IPS DF 4.7 (cell line): ENCODE results near the gene FEM1C.

Experiments used
- DNase-seq: peaks from one replicate; pipeline ENCODE4 v3.0.0-alpha.2; 2013; ENCODE audit warnings: low spot score; ENCODE audit errors: extremely low read depth

The FEM1C gene, protein sequence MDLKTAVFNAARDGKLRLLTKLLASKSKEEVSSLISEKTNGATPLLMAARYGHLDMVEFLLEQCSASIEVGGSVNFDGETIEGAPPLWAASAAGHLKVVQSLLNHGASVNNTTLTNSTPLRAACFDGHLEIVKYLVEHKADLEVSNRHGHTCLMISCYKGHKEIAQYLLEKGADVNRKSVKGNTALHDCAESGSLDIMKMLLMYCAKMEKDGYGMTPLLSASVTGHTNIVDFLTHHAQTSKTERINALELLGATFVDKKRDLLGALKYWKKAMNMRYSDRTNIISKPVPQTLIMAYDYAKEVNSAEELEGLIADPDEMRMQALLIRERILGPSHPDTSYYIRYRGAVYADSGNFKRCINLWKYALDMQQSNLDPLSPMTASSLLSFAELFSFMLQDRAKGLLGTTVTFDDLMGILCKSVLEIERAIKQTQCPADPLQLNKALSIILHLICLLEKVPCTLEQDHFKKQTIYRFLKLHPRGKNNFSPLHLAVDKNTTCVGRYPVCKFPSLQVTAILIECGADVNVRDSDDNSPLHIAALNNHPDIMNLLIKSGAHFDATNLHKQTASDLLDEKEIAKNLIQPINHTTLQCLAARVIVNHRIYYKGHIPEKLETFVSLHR

DNA sequence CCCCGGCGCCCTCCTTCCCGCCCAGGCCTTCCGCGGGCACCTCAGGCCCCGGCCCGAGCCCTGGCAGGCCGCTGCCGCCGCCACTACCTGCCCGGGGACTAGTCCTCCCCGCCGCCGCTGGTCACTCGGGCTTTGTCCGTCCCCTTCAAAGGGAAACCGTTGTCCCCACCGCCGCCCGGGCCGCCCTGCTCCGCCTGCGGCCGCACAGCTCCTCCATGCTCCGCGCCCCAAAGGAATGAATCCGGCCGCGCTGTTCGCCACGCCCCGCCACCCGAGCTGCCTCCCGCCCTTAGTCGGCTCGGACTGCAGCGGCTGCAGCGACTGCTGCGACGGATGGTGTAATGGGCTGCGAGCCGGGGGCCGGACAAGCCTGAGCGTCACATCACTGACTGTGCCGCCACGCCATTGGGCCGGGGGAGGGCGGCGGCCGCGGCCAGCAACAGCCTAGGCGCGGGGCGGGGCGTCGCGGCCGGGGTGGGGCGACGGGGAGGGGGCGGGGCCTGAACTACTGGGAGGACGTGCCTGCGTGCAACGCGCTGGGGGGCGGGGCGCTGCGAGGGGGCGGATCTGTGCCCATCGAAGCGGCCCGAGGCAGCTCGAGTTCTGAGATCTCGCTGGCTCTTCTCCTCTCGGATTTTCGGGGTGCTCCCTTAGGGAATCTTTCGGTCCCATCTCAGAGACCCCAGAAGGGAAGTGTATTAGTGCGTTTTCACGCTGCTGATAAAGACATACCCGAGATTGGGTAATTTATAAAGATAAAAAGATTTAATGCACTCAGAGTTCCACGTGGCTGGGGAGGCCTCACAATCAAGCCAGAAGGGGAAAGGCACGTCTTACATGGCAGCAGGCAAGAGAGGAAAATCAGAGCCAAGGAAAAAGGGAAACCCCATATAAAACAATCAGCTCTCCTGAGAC is at the start of gene FEM1C:
FEM1C (minus strand) TSS at position 340 of the 915 bp plus-strand sequence. CDS start 1,282 bp downstream, outside the sequence.
- DNase-seq = peak; percentile 30

DNA sequence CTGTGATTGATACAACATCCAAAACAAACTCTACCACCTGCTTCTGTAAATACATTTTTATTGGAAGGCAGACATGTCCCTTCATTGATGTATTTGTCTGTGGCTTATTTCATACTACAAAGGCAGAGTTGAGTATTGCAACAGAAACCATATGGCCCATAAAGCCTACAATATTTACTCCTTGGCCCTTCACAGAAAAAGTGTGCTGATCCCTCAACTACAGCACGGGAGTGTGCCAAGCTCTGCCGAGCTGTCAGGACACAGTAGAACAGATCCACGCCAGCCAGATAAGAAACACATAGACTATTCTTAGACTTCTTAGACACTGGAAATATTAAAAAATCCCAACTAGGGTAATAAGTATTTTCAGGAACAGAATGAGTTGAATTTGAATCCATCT is 44.5 kb upstream of the FEM1C start:
- DNase-seq = no peak

DNA sequence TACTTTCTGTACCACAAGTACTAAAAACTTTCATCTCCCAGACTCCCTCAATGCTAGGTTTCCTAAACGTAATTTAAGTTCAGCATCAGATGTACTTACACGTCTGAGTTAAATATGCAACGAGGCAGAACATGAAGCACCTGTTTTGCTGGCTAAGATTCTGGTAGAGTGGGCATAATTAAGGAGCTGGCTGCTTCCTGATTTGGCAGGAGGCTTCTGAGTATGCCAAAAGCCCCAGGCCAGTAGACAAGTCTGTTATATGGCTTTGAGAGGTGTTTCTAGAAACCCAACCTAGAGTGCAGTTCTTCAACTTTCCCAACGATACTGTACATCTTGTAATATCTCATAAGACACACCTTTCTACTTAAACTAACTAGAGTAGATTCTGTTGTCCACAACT is 44.1 kb upstream of the FEM1C start:
- DNase-seq = no peak

DNA sequence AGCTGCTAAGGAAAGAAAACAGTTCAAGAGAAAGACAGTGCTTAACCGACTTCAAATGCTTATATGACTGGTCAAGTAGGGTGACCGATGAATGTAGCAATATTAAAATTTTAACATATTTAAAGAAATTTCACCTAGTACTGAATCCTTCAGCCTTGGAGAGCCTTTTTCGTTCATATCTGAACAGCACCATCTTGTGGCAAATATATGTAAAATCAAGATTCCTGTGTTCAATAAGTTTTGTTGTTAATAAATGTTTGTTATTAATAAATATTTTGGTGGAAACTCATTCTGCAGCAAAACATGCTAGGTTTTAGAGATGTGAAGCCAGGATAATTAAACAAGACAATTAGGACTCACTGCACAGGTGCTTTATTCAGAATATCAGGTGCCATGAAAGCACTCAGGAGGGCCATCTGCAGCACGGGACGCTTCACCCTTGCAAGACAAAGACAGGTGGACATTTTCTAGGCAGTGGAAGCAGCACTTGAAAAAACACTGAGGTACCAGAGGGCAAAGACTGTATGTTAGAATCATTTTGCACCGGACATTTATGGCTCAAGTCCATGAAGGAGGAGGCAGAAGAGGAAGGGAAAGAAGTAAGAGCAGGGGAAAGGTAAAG is 42.1 kb upstream of the FEM1C start:
- DNase-seq = no peak

DNA sequence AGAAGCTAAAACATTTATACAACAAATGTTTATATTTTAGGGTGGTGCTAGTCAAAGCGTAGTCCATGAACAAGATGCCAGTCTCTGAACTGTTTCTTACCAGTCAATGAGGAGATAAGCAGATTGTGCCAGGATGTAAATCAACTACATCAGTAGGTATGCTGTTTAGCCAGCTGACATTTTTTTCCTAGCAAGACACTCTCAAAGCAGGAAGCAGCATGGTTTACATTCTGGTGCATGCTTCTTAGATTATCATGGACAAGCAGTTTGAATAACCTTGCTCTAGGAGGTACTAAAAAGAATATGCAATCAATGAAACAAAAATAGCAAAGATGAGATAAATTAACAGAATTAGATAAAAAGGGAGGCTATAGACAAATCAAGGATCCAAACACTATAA is 40.7 kb upstream of the FEM1C start:
- DNase-seq = no peak

DNA sequence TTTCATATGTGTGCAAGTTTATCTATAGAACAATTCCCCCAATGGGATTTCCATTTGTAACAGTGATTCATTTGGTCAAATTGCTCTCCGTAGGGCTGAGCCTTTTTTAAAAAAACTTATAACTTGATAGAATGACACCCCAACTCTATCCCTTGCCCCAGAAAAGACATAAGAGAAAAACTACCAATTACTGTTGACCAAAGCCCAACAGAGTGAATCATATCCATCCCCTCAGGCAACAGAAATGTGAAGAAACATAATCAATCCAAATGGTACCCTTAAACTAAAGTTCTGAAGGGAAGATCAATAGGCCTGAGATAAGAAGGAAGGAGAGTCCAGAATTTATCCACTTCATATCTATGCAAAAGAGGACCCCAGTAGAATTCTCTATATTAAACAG is 39.9 kb upstream of the FEM1C start:
- no peak for DNase-seq

DNA sequence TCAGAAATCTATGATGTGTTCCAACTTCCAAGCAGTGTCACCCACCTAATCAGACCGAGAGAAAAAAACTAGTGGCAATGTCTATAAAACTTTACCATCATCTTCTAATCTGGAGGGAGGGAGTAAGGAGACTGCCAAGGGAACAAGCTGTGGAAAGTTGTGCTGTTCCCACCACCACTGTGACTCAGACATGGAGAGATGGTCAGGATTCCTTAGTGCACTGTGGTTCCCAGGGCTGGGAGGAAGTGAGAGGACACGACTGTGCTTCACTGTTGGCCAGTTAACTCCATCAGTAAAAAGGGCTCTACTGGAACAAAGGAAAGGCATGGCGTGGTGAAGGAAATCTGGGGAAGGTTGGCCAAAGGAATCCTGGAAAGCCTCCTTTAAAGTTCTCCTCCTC is 38.9 kb upstream of the FEM1C start:
- DNase-seq = no peak

DNA sequence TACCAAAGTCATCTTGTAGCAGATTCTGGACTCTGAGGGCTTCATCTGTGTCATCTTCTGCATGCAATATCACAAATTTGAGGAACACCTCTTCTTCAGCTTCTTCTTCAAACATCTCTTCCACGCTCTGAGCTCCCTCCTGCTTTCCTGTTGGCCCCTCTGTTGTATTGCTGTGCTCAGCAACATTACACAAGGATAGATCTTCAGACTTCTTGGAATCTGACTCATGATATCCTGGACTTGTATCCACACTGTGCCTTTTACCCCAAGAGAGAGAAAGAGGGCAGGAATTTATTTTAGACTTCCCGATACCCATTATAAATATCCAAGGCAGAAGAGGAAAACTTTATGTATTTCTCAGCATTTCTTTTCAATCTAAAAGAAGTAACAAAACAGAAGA is 36.4 kb upstream of the FEM1C start:
- no peak for DNase-seq

DNA sequence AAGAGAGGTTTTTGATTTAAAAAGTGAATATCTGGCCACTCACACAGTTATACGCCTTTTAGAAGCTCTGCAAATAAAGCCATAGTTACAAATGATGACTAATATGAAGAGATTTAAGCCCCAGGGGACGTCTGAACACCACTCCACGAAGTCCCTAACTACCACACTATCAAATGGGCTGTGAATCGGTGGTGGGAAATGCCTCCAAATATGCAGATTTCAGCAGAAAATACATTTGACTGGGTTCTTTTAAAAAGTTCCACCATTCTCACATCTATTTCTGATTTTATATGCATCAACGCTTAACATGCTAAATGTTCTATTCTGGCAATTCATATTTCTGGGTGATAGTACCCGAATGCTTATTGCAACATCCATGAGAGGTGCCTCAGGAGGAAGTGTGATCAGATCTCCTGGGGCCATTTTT is 35.2 kb upstream of the FEM1C start:
- DNase-seq = no peak

DNA sequence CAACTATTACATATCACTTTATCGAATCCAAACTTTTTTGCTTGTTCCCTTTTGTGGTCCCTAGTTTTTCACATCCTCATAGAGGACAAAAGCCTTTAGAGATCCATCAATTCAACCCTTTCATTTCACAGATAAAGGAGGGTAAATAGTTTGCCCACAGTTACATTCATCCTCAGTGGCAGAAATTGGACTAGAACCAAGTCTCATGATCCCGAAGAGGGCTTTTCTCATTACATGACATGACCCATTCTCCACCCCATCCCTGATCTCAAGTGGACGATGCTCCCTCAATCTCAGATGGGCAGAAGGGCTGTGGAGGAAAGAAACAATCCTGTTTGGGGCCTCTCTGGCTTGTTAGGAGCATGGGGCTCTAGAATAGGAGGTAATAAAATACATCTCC is 34.6 kb upstream of the FEM1C start:
- no peak for DNase-seq

DNA sequence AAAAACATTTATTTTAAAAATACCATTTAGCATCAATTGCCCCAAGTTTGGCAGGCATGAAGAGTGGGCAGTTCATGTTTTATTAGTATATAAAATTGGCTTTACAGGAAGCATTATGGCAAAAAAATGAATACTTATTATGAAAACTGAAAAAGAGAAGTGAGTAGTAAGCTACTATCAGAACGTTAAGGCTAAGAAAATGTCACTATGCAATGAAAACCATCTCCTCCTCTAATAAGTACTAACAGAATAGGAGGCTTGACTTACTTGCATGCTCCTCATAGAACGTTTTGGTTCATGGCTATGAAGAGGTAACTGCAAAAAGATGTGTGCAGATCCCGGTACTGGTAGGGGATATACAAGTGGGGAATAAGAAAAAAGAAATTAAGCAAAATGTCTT is 34.1 kb upstream of the FEM1C start:
- no peak for DNase-seq

DNA sequence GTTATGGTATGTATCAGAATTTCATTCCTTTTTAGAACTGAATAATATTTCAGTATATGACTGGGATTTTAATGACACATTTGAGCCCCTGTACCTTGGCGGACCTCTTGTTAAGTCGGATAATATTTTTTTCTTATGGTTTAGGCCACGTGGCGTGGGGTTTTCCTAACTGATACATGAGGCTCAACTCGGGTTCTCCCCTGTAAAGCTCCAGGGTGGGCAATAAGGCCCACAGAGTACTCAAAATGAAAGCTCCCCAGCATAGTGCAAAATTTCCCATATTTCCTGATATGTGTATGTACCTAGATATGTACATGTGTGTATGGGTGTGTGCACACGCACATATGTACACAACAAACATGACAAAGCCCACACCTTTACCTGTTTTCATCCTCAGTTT is 33.2 kb upstream of the FEM1C start:
- no peak for DNase-seq

DNA sequence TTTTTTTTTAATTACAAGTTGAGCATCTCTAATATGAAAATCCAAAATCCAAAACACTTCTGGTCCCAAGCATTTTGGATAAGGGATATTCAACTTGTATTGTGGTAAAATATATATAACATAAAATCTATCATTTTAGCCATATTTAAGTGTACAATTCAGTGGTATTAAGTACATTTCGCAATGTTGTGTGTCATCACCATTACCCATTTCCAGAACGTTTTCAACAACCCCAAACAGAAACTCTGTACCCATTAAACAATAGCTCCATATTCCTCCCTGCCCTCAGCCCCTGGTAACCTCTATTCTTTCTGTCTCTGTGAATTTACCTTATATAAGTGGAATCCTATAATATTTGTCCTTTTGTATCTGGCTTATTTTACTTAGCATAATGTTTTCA is 32.8 kb upstream of the FEM1C start:
- no peak for DNase-seq

DNA sequence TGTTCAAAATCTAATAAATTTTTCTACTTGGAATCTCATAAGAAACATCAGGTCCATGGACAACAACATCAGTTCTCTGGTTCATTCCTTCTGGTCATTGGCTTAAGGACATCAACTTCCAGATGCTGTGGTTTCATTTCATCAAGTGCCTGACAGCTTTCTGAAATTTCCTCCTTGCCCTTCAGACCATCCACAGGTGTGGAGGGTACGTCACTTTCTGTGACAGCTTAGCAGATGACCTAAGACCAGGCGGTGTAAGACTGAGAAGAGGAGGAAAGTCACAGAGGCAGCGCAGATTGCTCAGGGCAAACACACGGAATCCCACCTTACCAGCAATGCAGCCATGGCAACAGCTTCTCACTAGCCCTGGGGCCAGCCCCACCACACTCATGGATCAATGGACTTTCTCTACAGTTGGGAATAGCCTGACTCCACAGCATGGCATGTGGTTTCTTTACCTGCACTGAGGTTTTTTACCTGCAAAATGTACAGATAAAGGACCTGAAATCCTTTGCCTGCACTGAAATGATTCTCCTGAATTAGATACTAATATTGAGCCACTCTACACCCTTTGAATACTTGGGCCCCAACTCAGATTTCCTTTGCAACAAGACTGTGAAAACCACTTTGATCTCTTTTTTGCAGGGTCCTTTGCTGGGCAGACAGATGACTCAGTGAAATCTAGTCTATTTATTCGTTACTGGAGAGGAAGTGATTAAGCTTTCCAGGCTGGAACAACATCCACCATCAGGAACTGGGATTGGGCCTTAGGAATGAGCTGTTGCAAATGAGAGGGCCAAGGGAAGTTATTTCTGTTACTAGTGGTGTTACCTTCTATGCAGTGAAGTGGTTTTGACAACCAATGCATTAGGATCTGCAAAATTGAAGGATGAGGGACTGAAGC is 30.8 kb upstream of the FEM1C start:
- no peak for DNase-seq

DNA sequence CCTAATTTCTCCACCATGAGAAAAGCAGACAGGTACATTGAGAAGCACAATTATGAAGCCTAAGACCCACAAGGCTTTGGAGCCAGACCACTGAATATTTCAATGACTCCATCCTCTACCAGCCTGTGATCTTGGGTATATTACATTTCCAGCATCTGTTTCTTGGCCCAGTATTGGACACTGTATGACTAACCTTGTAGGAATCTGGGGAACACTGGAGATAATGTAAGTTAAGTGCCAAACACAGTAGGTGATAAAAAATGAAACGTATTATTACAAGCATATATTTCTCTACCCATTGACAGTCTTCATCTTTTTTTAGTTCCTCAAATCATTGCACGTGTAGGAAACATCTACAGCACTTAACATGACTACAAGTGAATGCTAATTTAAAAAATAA is 28.6 kb upstream of the FEM1C start:
- no peak for DNase-seq

DNA sequence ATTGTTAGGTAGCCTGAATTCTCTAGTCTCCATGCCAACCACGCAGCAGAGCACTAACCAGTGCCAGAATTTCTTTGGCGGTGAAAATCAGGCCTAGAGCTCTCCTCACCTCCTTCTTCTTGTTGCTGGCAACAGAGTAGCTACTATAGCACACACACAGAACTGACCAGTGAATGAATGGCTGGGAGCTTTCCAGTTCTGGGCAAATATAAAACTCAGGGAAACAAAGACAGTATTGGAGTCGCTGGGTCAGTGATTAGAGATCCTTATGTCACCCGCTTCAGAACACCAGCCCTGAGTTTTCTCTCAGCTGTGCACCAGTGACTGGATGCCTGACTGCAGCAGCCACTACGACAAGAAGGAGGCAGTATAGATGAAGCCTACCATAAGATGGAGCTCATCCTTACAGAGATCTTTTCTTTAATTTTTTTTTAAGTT is 26.9 kb upstream of the FEM1C start:
- DNase-seq = no peak

DNA sequence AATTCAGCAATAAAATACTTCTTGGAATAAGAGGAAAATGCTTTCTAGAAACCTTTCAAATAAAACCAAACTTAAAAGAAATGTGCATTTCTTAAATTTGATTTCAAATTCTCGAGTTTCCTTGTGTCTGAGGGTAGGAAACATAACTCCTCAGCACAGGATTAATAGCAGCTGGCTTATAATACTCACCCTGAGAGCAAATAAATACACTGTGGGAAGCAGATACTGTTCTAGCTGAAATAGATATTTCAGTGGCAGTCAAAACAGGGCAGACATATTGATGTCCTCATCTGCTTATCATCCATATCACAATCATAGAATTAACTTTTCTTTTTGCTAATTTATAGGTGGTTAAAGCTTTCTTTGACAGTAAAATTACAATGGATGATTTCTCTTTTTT is 24.1 kb upstream of the FEM1C start:
- DNase-seq = no peak

DNA sequence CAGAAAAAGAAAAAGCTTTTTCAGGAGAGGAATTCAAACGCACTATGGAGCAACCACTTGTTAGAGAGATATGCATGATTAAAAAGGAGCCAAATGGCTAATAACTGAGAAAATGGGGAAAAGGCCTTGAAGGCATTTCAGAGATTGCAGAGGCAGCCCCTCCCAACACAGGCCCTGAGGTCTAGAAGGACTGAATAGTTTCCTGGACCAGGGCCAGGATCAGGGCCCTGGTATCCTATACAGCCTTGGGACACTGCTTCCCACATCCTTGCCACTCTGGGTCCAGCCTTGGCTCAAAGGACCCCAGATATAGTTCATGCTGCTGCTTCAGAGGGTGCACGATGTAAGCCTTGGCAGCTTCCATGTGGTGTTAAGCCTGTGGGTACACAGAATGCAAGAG is 20.7 kb upstream of the FEM1C start:
- no peak for DNase-seq

DNA sequence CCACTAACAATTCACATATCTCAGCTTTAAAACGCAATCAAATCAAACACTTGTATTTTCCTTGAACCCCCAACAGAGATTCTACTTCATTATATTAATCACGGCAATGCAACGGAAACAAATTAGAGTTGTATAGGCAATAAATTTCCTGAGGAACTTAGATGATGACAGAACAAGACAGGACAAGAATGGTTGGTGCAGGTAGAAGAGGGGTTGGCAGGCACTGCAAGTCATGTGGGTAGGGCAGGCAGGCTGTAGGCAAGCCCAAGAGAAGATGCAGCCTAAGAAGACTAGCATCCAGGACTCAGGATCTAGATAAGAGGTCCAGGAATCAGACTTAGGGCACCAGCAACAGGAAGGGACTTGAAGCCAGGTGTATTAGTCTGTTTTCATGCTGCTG is 16.6 kb upstream of the FEM1C start:
- no peak for DNase-seq

DNA sequence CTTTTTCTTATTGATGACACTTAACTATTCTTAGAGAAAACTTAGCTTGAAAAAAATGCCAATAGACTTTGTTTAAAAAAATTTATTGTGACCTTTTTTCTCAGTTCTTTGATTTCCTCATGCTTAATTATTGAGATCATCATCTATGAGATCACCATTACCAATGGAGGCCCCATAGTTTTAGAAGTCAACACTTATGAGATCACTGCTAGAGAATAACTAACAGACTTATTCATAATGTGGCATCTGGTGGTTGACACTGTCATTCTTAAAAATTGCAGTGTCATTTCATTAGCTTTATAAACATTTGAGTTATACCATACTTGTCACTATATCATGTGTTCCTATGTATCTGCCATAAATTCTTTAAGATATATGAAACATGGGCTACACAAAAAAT is 14.9 kb upstream of the FEM1C start:
- DNase-seq = no peak
